ENCODE measurements around the gene MUC22.
"Not testable (repeated sequence)": the region's sequence is repeated elsewhere in the genome, so short reads cannot be mapped to it uniquely, and the experiment has no call there.

MUC22 gene

DNA sequence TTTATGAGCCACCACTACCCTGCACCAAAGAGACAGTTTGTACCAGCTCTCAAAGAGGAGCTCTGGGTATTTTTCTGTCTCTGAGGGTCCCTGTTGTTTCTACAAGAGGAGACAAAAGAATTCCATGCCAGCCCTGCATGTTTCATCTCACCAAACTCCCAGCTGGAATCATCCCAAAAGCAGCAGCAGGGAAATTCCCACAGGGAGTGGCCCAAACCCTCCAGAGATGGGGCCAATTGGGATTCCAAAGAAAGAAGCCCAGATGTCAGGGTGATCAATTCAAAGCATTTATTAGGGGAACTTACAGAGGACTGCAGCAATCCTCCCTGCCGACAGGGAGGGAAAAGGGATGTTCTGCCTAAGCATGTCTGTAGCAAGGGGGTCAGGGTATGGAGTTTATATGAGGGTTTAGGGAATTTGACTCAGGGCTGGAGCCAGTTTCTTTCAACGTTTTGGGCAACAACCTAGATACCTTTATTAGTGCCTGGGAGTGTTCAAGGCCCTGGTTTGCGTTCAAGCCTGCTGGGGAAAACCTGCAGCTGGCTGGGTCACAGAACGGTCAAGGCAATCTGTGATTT is 47.2 kb downstream of the MUC22 start:
- Histone ChIP-seq H3K4me1 (ENCODE audit: control insufficient read depth, insufficient read depth, low read length, poor library complexity, severe bottlenecking) (peaks cover 12% of the 10 kb centered on the region), H3K27ac (ENCODE audit: low read depth, low read length, severe bottlenecking) (no peak overlapping the region), H3K9me3 (ENCODE audit: control insufficient read depth, low read length) (no peaks in the 10 kb centered on the region), H3K36me3 (ENCODE audit: control insufficient read depth, insufficient read depth, low read length) (no peaks in the 10 kb centered on the region), H3K4me3 (ENCODE audit: extremely low read depth, insufficient read depth, low read length, poor library complexity, severe bottlenecking) (no peak overlapping the region)
- WGBS, 2 experiments (ENCODE audit: insufficient coverage in 2 of 2), result 57 to 60% methylated on average over 2 to 4 of the region's 4 CpGs

DNA sequence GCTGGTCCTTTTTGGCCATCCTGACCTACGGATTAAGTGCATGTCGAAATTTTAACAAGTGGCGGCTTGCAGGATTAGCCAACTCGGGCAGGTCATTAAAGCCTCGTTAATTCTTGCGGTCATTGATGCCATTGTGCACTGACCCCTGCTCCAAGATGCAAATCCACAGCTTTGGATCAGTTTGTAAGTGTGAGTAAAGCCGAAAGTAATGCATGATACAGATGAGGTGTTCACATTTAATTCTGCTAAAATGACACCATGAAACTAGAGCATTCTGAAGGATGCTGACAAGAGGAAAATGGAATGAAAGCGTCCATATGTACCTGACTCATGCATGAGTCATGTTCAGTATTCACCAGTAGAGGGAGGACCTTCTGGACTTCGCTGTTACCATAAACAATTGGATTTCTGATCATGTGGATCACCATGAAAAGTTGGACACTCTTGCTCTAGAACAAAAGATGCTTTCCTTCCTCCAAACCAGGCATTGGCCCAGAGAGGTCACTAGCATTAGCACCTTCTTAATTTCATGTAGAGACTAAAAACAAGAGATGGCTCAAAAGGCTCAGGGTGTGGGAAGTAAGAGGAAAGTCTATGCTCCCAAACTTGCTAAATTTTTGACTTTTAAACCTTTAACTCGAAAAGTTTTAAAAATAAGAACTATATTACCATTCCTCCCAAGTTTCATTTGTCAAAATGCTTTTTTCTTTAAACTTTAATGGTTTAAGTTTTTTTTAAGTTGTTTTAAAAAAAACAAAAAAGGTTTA is 48.0 kb downstream of the MUC22 start:
- Histone ChIP-seq H3K36me3 (ENCODE audit: control insufficient read depth, insufficient read depth, low read length) (no peaks in the 10 kb centered on the region), H3K9me3 (ENCODE audit: control insufficient read depth, low read length) (no peaks in the 10 kb centered on the region), H3K4me3 (ENCODE audit: extremely low read depth, insufficient read depth, low read length, poor library complexity, severe bottlenecking) (no peak overlapping the region), H3K4me1 (ENCODE audit: control insufficient read depth, insufficient read depth, low read length, poor library complexity, severe bottlenecking) (peaks cover 12% of the 10 kb centered on the region), H3K27ac (ENCODE audit: low read depth, low read length, severe bottlenecking) (no peak overlapping the region)
- 85 to 90% methylated on average over 7 to 9 of the region's 10 CpGs for WGBS, 2 experiments (ENCODE audit: insufficient coverage in 2 of 2)

- WGBS, 2 experiments (ENCODE audit: insufficient coverage in 2 of 2), result 95 to 97% methylated on average over 5 to 8 of the region's 8 CpGs
These were observed 49.9 kb downstream of the MUC22 start for GRCh38 chr6:31060145-31060544.

DNA sequence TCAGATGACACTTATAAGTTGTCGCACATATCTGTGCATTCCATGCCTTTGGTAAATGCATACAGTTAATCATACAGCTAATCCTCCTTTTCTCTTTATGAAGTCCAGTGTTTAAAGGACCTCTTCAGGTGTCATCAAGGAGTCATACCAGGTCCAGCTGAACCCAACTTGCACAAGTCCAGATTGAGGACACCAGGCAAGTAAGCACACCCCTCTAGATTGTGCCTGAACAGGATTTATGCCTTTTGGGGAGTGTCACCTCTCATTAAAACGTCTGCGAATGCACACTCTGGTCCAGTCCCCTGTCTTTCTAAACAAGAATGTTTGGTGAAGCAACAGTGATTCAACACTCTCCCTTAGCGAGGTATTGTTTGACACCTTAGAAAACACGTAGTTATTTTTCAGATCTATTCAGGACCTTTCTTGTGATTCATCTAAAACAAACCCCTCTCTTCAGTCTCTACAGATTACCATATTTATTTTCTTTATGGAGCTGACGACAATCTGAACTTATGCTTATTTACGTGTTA is 53.7 kb downstream of the MUC22 start:
- 88 to 98% methylated on average over 5 to 7 of the region's 7 CpGs for WGBS, 2 experiments (ENCODE audit: insufficient coverage in 2 of 2)
- H3K9me3 ChIP-seq (ENCODE audit: control insufficient read depth, low read length), result no peaks in the 10 kb centered on the region
- H3K4me1 ChIP-seq (ENCODE audit: control insufficient read depth, insufficient read depth, low read length, poor library complexity, severe bottlenecking), result no peaks in the 10 kb centered on the region
- no peak overlapping the region for H3K27ac ChIP-seq (ENCODE audit: low read depth, low read length, severe bottlenecking)
- no peak overlapping the region for H3K4me3 ChIP-seq (ENCODE audit: extremely low read depth, insufficient read depth, low read length, poor library complexity, severe bottlenecking)
- H3K36me3 ChIP-seq (ENCODE audit: control insufficient read depth, insufficient read depth, low read length), result no peaks in the 10 kb centered on the region

More at GRCh38 chr6:31060145-31060544, 49.9 kb downstream of the MUC22 start:
- H3K36me3 ChIP-seq (ENCODE audit: control insufficient read depth, insufficient read depth, low read length), result no peaks in the 10 kb centered on the region
- no peaks in the 10 kb centered on the region for H3K9me3 ChIP-seq (ENCODE audit: control insufficient read depth, low read length)
- H3K4me1 ChIP-seq (ENCODE audit: control insufficient read depth, insufficient read depth, low read length, poor library complexity, severe bottlenecking), result peaks cover 12% of the 10 kb centered on the region
- H3K4me3 ChIP-seq (ENCODE audit: extremely low read depth, insufficient read depth, low read length, poor library complexity, severe bottlenecking), result no peak overlapping the region
- no peak overlapping the region for H3K27ac ChIP-seq (ENCODE audit: low read depth, low read length, severe bottlenecking)

- 57 to 82% methylated on average over 1 to 2 of the region's 2 CpGs for WGBS, 2 experiments (ENCODE audit: insufficient coverage in 2 of 2)
- no peaks in the 10 kb centered on the region for H3K9me3 ChIP-seq (ENCODE audit: control insufficient read depth, low read length)
- no peaks in the 10 kb centered on the region for H3K36me3 ChIP-seq (ENCODE audit: control insufficient read depth, insufficient read depth, low read length)
- H3K4me3 ChIP-seq (ENCODE audit: extremely low read depth, insufficient read depth, low read length, poor library complexity, severe bottlenecking), result no peak overlapping the region
- peaks cover 6% of the 10 kb centered on the region for H3K4me1 ChIP-seq (ENCODE audit: control insufficient read depth, insufficient read depth, low read length, poor library complexity, severe bottlenecking)
- no peak overlapping the region for H3K27ac ChIP-seq (ENCODE audit: low read depth, low read length, severe bottlenecking)
These were observed 55.3 kb downstream of the MUC22 start for GRCh38 chr6:31065556-31065955.

DNA sequence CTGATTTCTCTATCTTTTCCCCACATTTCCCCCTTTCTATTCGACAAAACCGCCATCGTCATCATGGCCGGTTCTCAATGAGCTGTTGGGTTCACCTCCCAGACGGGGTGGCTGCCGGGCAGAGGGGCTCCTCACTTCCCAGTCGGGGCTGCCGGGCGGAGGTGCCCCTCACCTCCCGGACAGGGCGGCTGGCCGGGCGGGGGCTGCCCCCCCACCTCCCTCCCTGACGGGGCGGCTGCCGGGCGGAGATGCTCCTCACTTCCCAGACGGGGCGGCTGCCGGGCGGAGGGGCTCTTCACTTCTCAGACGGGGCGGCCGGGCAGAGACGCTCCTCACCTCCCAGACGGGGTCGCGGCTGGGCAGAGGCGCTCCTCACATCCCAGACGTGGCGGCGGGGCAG is 56.8 kb downstream of the MUC22 start:
- not testable (repeated sequence) for H3K9me3 ChIP-seq (ENCODE audit: control insufficient read depth, low read length); H3K27ac ChIP-seq (ENCODE audit: low read depth, low read length, severe bottlenecking); H3K4me3 ChIP-seq (ENCODE audit: extremely low read depth, insufficient read depth, low read length, poor library complexity, severe bottlenecking); H3K36me3 ChIP-seq (ENCODE audit: control insufficient read depth, insufficient read depth, low read length)
- peaks cover 12% of the 10 kb centered on the region for H3K4me1 ChIP-seq (ENCODE audit: control insufficient read depth, insufficient read depth, low read length, poor library complexity, severe bottlenecking)
- WGBS, 2 experiments (ENCODE audit: insufficient coverage in 2 of 2), result 76 to 97% methylated on average over 5 to 21 of the region's 32 CpGs

GRCh38 chr6:31067891-31068668 is 57.8 kb downstream of the MUC22 start:
- not testable (repeated sequence) for H3K36me3 ChIP-seq (ENCODE audit: control insufficient read depth, insufficient read depth, low read length); H3K4me3 ChIP-seq (ENCODE audit: extremely low read depth, insufficient read depth, low read length, poor library complexity, severe bottlenecking); H3K27ac ChIP-seq (ENCODE audit: low read depth, low read length, severe bottlenecking); H3K9me3 ChIP-seq (ENCODE audit: control insufficient read depth, low read length)
- WGBS, 2 experiments (ENCODE audit: insufficient coverage in 2 of 2), result 92 to 97% methylated on average over 2 of the region's 11 CpGs
- H3K4me1 ChIP-seq (ENCODE audit: control insufficient read depth, insufficient read depth, low read length, poor library complexity, severe bottlenecking), result peaks cover 12% of the 10 kb centered on the region

GRCh38 chr6:31068669-31069340 is 58.5 kb downstream of the MUC22 start:
- no peak overlapping the region for H3K27ac ChIP-seq (ENCODE audit: low read depth, low read length, severe bottlenecking)
- no peak overlapping the region for H3K4me3 ChIP-seq (ENCODE audit: extremely low read depth, insufficient read depth, low read length, poor library complexity, severe bottlenecking)
- peaks cover 12% of the 10 kb centered on the region for H3K4me1 ChIP-seq (ENCODE audit: control insufficient read depth, insufficient read depth, low read length, poor library complexity, severe bottlenecking)
- H3K36me3 ChIP-seq (ENCODE audit: control insufficient read depth, insufficient read depth, low read length), result no peaks in the 10 kb centered on the region
- WGBS, 2 experiments (ENCODE audit: insufficient coverage in 2 of 2), result 33 to 44% methylated on average over 8 to 10 of the region's 13 CpGs
- H3K9me3 ChIP-seq (ENCODE audit: control insufficient read depth, low read length), result no peaks in the 10 kb centered on the region

- Histone ChIP-seq H3K9me3 (ENCODE audit: control insufficient read depth, low read length) (no peaks in the 10 kb centered on the region), H3K36me3 (ENCODE audit: control insufficient read depth, insufficient read depth, low read length) (no peaks in the 10 kb centered on the region), H3K27ac (ENCODE audit: low read depth, low read length, severe bottlenecking) (peak overlapping the region; percentile 13), H3K4me3 (ENCODE audit: extremely low read depth, insufficient read depth, low read length, poor library complexity, severe bottlenecking) (no peak overlapping the region), H3K4me1 (ENCODE audit: control insufficient read depth, insufficient read depth, low read length, poor library complexity, severe bottlenecking) (peaks cover 12% of the 10 kb centered on the region)
- WGBS, 2 experiments (ENCODE audit: insufficient coverage in 2 of 2), result 0 to 5% methylated on average over 4 of the region's 6 CpGs
These were observed 60.5 kb downstream of the MUC22 start for GRCh38 chr6:31070711-31071197.

GRCh38 chr6:31074401-31074800 is 64.1 kb downstream of the MUC22 start:
- Histone ChIP-seq H3K9me3 (ENCODE audit: control insufficient read depth, low read length) (no peaks in the 10 kb centered on the region), H3K4me3 (ENCODE audit: extremely low read depth, insufficient read depth, low read length, poor library complexity, severe bottlenecking) (no peak overlapping the region), H3K4me1 (ENCODE audit: control insufficient read depth, insufficient read depth, low read length, poor library complexity, severe bottlenecking) (peaks cover 12% of the 10 kb centered on the region), H3K27ac (ENCODE audit: low read depth, low read length, severe bottlenecking) (no peak overlapping the region), H3K36me3 (ENCODE audit: control insufficient read depth, insufficient read depth, low read length) (no peaks in the 10 kb centered on the region)
- WGBS, 2 experiments (ENCODE audit: insufficient coverage in 2 of 2), result 70 to 81% methylated on average over 4 of the region's 4 CpGs

Measured in mesodermal cell (in vitro differentiated cells).